Heart right ventricle (tissue), 16 donors: ENCODE results near the gene XRCC5. TPM values are rescaled to one million over a fixed set of nuclear protein-coding genes. Genes with fewer than 3 reads are reported as not detected.
A peak's percentile ranks its signal among the peaks of the same experiment; 100 is the strongest.

ENCODE experiments used
- ATAC-seq, 8 donors: fragments of 200-7000 bp; cut with Tn5 transposase; one replicate each; pipeline ENCODE4 v1.9.1; 2020; ENCODE audit warnings: mild to moderate bottlenecking in 8 of 8, moderate library complexity in 8 of 8, moderate number of reproducible peaks in 1 of 8
- DNase-seq, 2 donors: peaks; one replicate each; pipeline ENCODE4 v3.0.0-alpha.2; 2020
- H3K27ac ChIP-seq, 10 donors: fragments of 200-600 bp; sonication (generic) in 2 of 10; one replicate each; pipeline versions ENCODE4 v1.5.0 to v1.8.0; 2020 to 2022; ENCODE audit warnings: mild to moderate bottlenecking in 3 of 10
- H3K27me3 ChIP-seq, 7 donors: fragments of 200-600 bp; one replicate each; pipeline ENCODE4 v1.8.0; 2021 to 2022; ENCODE audit warnings: mild to moderate bottlenecking in 2 of 7
- H3K36me3 ChIP-seq, 9 donors: fragments of 200-600 bp; sonication (generic) in 1 of 9; one replicate each; pipeline versions ENCODE4 v1.5.0 to v1.8.0; 2020 to 2022; ENCODE audit warnings: mild to moderate bottlenecking in 2 of 9
- H3K4me1 ChIP-seq, 9 donors: fragments of 200-600 bp; sonication (generic) in 1 of 9; one replicate each; pipeline versions ENCODE4 v1.5.0 to v1.8.0; 2020 to 2022; ENCODE audit warnings: mild to moderate bottlenecking in 4 of 9
- H3K4me3 ChIP-seq, 10 donors: fragments of 200-600 bp; sonication (generic) in 2 of 10; one replicate each; pipeline versions ENCODE4 v1.5.0 to v1.8.0; 2020 to 2022; ENCODE audit warnings: mild to moderate bottlenecking in 7 of 10, moderate library complexity in 2 of 10
- H3K9me3 ChIP-seq, 11 donors: fragments of 200-600 bp in 10 of 11; sonication (generic) in 2 of 11; one replicate each; pipeline versions ENCODE4 v1.5.0 to v1.8.0; 2013 to 2022; ENCODE audit warnings: mild to moderate bottlenecking in 2 of 11, control low read depth in 1 of 11, moderate library complexity in 1 of 11
- CTCF ChIP-seq, 9 donors: fragments of 200-600 bp; sonication (generic) in 2 of 9; IDR thresholded peaks; one replicate each; pipeline versions ENCODE4 v1.5.0 to v1.8.0; 2021 to 2022; ENCODE audit warnings: antibody characterized with exemption in 9 of 9, mild to moderate bottlenecking in 5 of 9, moderate library complexity in 1 of 9
- WGBS, 2 donors: extraction: QIAGEN DNeasy Blood & Tissue Kit; methylation state at CpG; one replicate each; pipeline ENCODE4 v1.1.7; 2013; ENCODE audit warnings: inconsistent platforms in 1 of 2; 5-methylcytosine and 5-hydroxymethylcytosine counted together
- intact Hi-C, 10 donors: fragments of 100-400 bp; cut with DNase I; formaldehyde crosslinking; loops; one replicate each; pipeline versions ENCODE4 v1.11.1 to v1.14.2; 2022
- polyA plus RNA-seq, 2 donors: library from polyadenylated mRNA; stranded (reverse); fragments of 200-250 nt; gene quantifications; one replicate each; pipeline ENCODE4 v1.2.3, GENCODE V29; 2013
- total RNA-seq, 10 donors: library from RNA; stranded (reverse); fragmentation: NEBNext Ultra II Directional in 3 of 10; extraction: Animal tissue kit (Norgen Biotek cat#: 25700) in 3 of 10; gene quantifications; one replicate each; pipeline versions ENCODE4 v1.2.1 to v1.2.4, GENCODE V29; 2021 to 2023
- donor health status: Arrhythmogenic right ventricular cardiomyopathy.
- donor health status: ischemic (EF 13 %, LVEDD 7.1; RV severe dilation, severe dysfunction).
- donor health status: healthy with polysubstance abuse.
- donor health status: DM: no; HTN: yes; CAD: no.
- donor health status: DM: no; HTN: no; CAD: no.
- donor health status: ischemic (EF 25% LVEDD 6.9; RV normal size, moderate dysfunction).
- donor health status: ischemic (EF 25% LVEDD 5.7; RV mildly dilated, moderate dysfunction).
- donor health status: healthy.
- donor health status: DM: yes; HTN: yes; CAD: no.
- donor health status: Ischemic cardiomyopathy.
- donor health status: ischemic (EF 35%, LVEDD 5.7; RV mildly dilated, moderate dysfunction).
- donor health status: nonischemic (EF 11% LVEDD 7.7; RV severe dilation, severe dysfunction).
- donor health status: DM: yes; HTN: yes; CAD: no.
- donor health status: PGD.
- donor health status: ischemic (EF 29% LVEDD 5.4; RV normal size, mild dysfunction).
- donor health status: nonischemic (EF 23%, LVEDD 6.1; RV moderate dilation, normal function).

The XRCC5 gene
- total and polyA plus RNA-seq, 12 donors, result 35.6 to 163 (median 134) TPM

- 64 to 81% methylated on average over 4 of the region's 4 CpGs for WGBS, 2 donors
- ATAC-seq, result no peak
Measured at GRCh38 chr2:216146573-216146972, 37.4 kb downstream of the XRCC5 start.

GRCh38 chr2:216147172-216148131, 38.3 kb downstream of the XRCC5 start:
- H3K27me3 ChIP-seq, result no peaks in the 10 kb centered on the region
- H3K4me1 ChIP-seq, result no peaks in the 10 kb centered on the region
- no peaks in the 10 kb centered on the region for H3K9me3 ChIP-seq
- WGBS, 2 donors, result 94 to 99% methylated on average over 5 of the region's 5 CpGs
- H3K4me3 ChIP-seq, result no peak overlapping the region
- intact Hi-C loops, result no loop called here
- no peak for TF ChIP-seq CTCF (IDR thresholded peaks at IDR 0.05)
- peaks cover 0 to 100% (median 53%) of the 10 kb centered on the region in 9 donors for H3K36me3 ChIP-seq
- H3K27ac ChIP-seq, result no peak overlapping the region
- ATAC-seq (peak in 1 of 8 donors; percentile 17), DNase-seq (no peak)

More at GRCh38 chr2:216146573-216146972, 37.4 kb downstream of the XRCC5 start:
- intact Hi-C loops, result no loop called here
- no peak overlapping the region for H3K27ac ChIP-seq
- H3K9me3 ChIP-seq, result no peaks in the 10 kb centered on the region
- no peak overlapping the region for H3K4me3 ChIP-seq
- no peaks in the 10 kb centered on the region for H3K27me3 ChIP-seq
- H3K4me1 ChIP-seq, result no peaks in the 10 kb centered on the region
- no peak for TF ChIP-seq CTCF (IDR thresholded peaks at IDR 0.05)
- no peak for DNase-seq
- peaks cover 0 to 100% (median 62%) of the 10 kb centered on the region in 9 donors for H3K36me3 ChIP-seq

GRCh38 chr2:216148983-216149382, 39.8 kb downstream of the XRCC5 start:
- peaks cover 0 to 100% (median 46%) of the 10 kb centered on the region in 9 donors for H3K36me3 ChIP-seq
- H3K4me3 ChIP-seq, result no peak overlapping the region

GRCh38 chr2:216149741-216150140, 40.6 kb downstream of the XRCC5 start:
- Histone ChIP-seq H3K9me3 (no peaks in the 10 kb centered on the region), H3K4me1 (no peaks in the 10 kb centered on the region), H3K27ac (no peak overlapping the region), H3K27me3 (no peaks in the 10 kb centered on the region), H3K36me3 (peaks cover 0 to 100% (median 45%) of the 10 kb centered on the region in 9 donors), H3K4me3 (no peak overlapping the region)
- WGBS, 2 donors, result 80% methylated on average over 5 of the region's 5 CpGs
- DNase-seq (no peak), ATAC-seq (no peak)
- no peak for TF ChIP-seq CTCF (IDR thresholded peaks at IDR 0.05)
- intact Hi-C loops, result no loop called here

More at GRCh38 chr2:216148983-216149382, 39.8 kb downstream of the XRCC5 start:
- TF ChIP-seq CTCF (IDR thresholded peaks at IDR 0.05), result no peak
- ATAC-seq (no peak), DNase-seq (no peak)
- Histone ChIP-seq H3K27me3 (no peaks in the 10 kb centered on the region), H3K9me3 (no peaks in the 10 kb centered on the region), H3K27ac (no peak overlapping the region), H3K4me1 (no peaks in the 10 kb centered on the region)
- intact Hi-C loops, result no loop called here
- 97 to 99% methylated on average over 4 of the region's 4 CpGs for WGBS, 2 donors
